Kidney (tissue), 14 donors: ENCODE results near the gene CEP295NL. TPM values are rescaled to one million over a fixed set of nuclear protein-coding genes. Genes with fewer than 3 reads are reported as not detected.

Experiments used
- DNase-seq, 5 donors: peaks; one replicate each; pipeline ENCODE4 v3.0.0-alpha.2; 2013 to 2020
- FAIRE-seq: peaks from 2 replicates; lab custom pipeline; 2012; peaks lifted over from hg19 to GRCh38; lab: Jason Lieb, UNC
- H3K27ac ChIP-seq, 2 donors: one replicate each; pipeline ENCODE4 v1.7.0; 2013; ENCODE audit warnings: low read depth in 2 of 2, low read length in 2 of 2, inconsistent platforms in 1 of 2
- H3K27me3 ChIP-seq: one replicate; pipeline ENCODE4 v1.7.1; 2013; ENCODE audit warnings: low read length, inconsistent platforms; ENCODE audit not compliant: control insufficient read depth, insufficient read depth
- H3K36me3 ChIP-seq, 3 donors: one replicate each; pipeline versions ENCODE4 v1.7.0 to v1.7.1; 2013; ENCODE audit warnings: low read length in 3 of 3, control low read depth in 1 of 3, inconsistent platforms in 1 of 3; ENCODE audit not compliant: insufficient read depth in 3 of 3, control insufficient read depth in 2 of 3
- H3K4me1 ChIP-seq, 3 donors: one replicate each; pipeline versions ENCODE4 v1.7.0 to v1.7.1; 2013; ENCODE audit warnings: low read length in 3 of 3, inconsistent platforms in 1 of 3, low read depth in 1 of 3; ENCODE audit not compliant: control insufficient read depth in 2 of 3, insufficient read depth in 2 of 3
- H3K4me3 ChIP-seq, 3 donors: one replicate each; pipeline versions ENCODE4 v1.7.0 to v1.8.1; 2013; ENCODE audit warnings: low read length in 3 of 3, control low read depth in 1 of 3, inconsistent platforms in 1 of 3
- H3K9ac ChIP-seq, 3 donors: one replicate each; pipeline versions ENCODE4 v1.7.0 to v1.7.1; 2013; ENCODE audit warnings: low read length in 3 of 3, control low read depth in 1 of 3, inconsistent platforms in 1 of 3
- H3K9me3 ChIP-seq, 3 donors: one replicate each; pipeline versions ENCODE4 v1.7.0 to v1.7.1; 2013; ENCODE audit warnings: low read length in 3 of 3, control low read depth in 1 of 3, inconsistent platforms in 1 of 3; ENCODE audit not compliant: control insufficient read depth in 2 of 3, insufficient read depth in 1 of 3
- CTCF ChIP-seq: IDR thresholded peaks from 3 replicates; pipeline ENCODE4 v1.5.1; 2012; ENCODE audit warnings: mild to moderate bottlenecking, moderate library complexity, borderline replicate concordance; ENCODE audit not compliant: insufficient read depth; ENCODE audit errors: extremely low read depth
- intact Hi-C: fragments of 100-400 bp; cut with DNase I; formaldehyde crosslinking; loops from one replicate; pipeline ENCODE4 v1.11.1; 2022
- polyA plus RNA-seq: library from polyadenylated mRNA; stranded (reverse); fragments of 350-450 nt; fragmentation: Illumina TruSeq; extraction: RNeasy Lipid Tissue Mini Kit (QIAGEN cat#74804); gene quantifications from one replicate; pipeline ENCODE4 v1.2.3, GENCODE V29; 2014; ENCODE audit warnings: low read depth, low replicate concordance; ENCODE audit not compliant: insufficient read depth
- total RNA-seq: library from RNA; stranded (reverse); fragmentation: NEBNext Ultra II Directional; extraction: Animal tissue kit (Norgen Biotek cat#: 25700); gene quantifications from one replicate; pipeline ENCODE4 v1.2.1, GENCODE V29; 2021
- donor health status: control.
- donor health status: control.
- donor health status: control.
- donor health status: control.
- donor health status: control.
- donor health status: DM: yes; HTN: yes; CAD: no.
- donor health status: Normal renal cell carcinoma (clear cell type).

The CEP295NL gene
- total and polyA plus RNA-seq, 2 donors from 2014 or later: 3.6 TPM; not detected in 1

GRCh38 chr17:78910497-78911284, 7.7 kb upstream of the CEP295NL start:
- FAIRE-seq: no peak
- peak overlapping the region in 1 of 2 donors; percentile 5 for H3K27ac ChIP-seq
- H3K36me3 ChIP-seq: no peaks in the 10 kb centered on the region

GRCh38 chr17:78908426-78908825, 5.4 kb upstream of the CEP295NL start:
- Histone ChIP-seq H3K4me1 (peaks cover 0 to 5% (median 0%) of the 10 kb centered on the region in 3 donors), H3K27ac (no peak overlapping the region), H3K27me3 (no peaks in the 10 kb centered on the region), H3K9ac (no peak overlapping the region), H3K36me3 (no peaks in the 10 kb centered on the region), H3K9me3 (no peaks in the 10 kb centered on the region), H3K4me3 (no peak overlapping the region)
- DNase-seq: no peak
- no peak for TF ChIP-seq CTCF
- FAIRE-seq: no peak
- intact Hi-C loops: no loop called here

More at GRCh38 chr17:78910497-78911284, 7.7 kb upstream of the CEP295NL start:
- TF ChIP-seq CTCF: no peak
- H3K4me3 ChIP-seq: no peak overlapping the region
- H3K9ac ChIP-seq: no peak overlapping the region
- no peak for DNase-seq
- no peaks in the 10 kb centered on the region for H3K9me3 ChIP-seq
- intact Hi-C loops: no loop called here
- H3K4me1 ChIP-seq: peaks cover 0 to 3% (median 0%) of the 10 kb centered on the region in 3 donors
- no peaks in the 10 kb centered on the region for H3K27me3 ChIP-seq

DNA sequence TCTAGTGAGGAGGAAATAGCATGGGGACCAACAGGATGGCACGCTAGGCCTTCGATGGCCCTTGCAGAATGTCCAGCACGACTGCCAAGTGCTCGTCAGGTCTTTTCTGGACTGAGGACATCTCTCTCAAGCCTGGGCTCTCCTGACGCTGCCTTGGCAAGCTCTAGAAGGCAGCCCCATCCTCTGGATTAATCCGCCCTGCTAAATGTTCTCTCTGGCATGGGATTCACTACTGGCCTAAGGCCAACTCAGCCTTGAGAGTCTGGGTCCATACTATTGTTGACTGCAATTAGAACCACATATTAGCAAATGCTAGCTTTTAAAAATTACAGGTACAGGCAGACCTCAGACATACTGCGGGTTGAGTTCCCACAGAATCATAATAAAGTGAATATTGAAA, 2.5 kb upstream of the CEP295NL start:
- no peak for DNase-seq
- H3K27me3 ChIP-seq: no peaks in the 10 kb centered on the region
- no peak for TF ChIP-seq CTCF
- no peaks in the 10 kb centered on the region for H3K9me3 ChIP-seq
- peaks cover 0 to 13% (median 0%) of the 10 kb centered on the region in 3 donors for H3K4me1 ChIP-seq
- no peak overlapping the region for H3K9ac ChIP-seq
- no peak overlapping the region for H3K27ac ChIP-seq
- H3K36me3 ChIP-seq: no peaks in the 10 kb centered on the region
- intact Hi-C loops: no loop called here
- H3K4me3 ChIP-seq: no peak overlapping the region
- FAIRE-seq: no peak
